DND-41 (cell line): ENCODE data around the gene THUMPD1.

Source experiments
- EZH2 ChIP-seq: IDR thresholded peaks from 3 replicates; pipeline ENCODE4 v1.6.1; 2012; ENCODE audit warnings: borderline replicate concordance, low read depth, mild to moderate bottlenecking, moderate library complexity, low read length, inconsistent platforms; ENCODE audit not compliant: severe bottlenecking
- TF ChIP-seq, protein P1 (sequence below): IDR thresholded peaks from 2 replicates; pipeline ENCODE4 v1.5.1; 2012; ENCODE audit warnings: borderline replicate concordance, low read length, moderate library complexity, mild to moderate bottlenecking; ENCODE audit not compliant: poor library complexity, severe bottlenecking; ENCODE audit errors: extremely low read depth

DNA sequence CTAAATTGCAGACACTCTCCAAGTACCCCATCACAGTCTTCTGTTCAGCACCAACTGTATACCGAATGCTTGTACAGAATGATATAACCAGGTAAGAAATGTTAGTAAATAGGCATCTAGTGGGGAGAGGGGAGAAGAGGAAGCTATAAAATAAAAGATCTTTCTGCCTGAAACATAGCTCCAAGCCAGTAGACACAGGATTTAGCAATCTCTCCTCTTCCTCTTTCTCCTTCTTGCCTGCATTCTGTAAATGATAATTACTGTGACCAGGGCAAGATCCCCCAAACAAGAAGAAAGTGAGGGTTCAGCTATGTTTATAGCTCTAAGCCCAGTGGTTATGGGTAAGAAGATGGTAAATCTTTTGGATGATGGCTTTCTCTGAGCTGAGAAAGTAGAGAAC is 40.1 kb upstream of the THUMPD1 start:
- TF ChIP-seq, protein P1, sequence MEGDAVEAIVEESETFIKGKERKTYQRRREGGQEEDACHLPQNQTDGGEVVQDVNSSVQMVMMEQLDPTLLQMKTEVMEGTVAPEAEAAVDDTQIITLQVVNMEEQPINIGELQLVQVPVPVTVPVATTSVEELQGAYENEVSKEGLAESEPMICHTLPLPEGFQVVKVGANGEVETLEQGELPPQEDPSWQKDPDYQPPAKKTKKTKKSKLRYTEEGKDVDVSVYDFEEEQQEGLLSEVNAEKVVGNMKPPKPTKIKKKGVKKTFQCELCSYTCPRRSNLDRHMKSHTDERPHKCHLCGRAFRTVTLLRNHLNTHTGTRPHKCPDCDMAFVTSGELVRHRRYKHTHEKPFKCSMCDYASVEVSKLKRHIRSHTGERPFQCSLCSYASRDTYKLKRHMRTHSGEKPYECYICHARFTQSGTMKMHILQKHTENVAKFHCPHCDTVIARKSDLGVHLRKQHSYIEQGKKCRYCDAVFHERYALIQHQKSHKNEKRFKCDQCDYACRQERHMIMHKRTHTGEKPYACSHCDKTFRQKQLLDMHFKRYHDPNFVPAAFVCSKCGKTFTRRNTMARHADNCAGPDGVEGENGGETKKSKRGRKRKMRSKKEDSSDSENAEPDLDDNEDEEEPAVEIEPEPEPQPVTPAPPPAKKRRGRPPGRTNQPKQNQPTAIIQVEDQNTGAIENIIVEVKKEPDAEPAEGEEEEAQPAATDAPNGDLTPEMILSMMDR, result no peak
- no peak for TF ChIP-seq EZH2
